Measurements from ENCODE around the gene BOC. TPM values are rescaled to one million over a fixed set of nuclear protein-coding genes. Genes with fewer than 3 reads are reported as not detected.

BOC gene
- polyA plus RNA-seq, 1 donor from 2014 or later, result 0.53 TPM

DNA sequence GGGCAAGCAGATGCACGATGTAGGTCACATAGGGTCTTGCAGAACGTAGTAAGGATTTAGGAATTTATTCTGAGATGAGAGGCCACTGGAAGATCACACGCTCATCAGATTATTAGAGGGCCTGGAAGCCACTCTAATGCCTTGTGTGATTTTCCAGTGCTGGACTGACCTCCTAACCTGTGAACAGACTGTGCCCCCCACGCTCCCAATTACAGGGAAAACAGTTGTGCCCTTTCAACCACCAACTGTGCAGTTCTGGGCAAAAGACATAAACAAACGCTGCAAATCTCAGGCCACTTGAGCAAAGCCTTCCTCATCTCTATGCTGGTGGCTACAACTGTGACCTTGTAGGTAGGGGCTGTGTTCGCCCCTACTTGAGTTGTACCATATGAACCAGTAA lies 48.2 kb upstream of the BOC start:
- Histone ChIP-seq H4K20me1 (ENCODE audit: insufficient read depth) (no peaks in the 10 kb centered on the region), H2AFZ (ENCODE audit: low read depth, low read length) (no peak overlapping the region), H3F3A (ENCODE audit: insufficient read depth, low read length, poor library complexity, severe bottlenecking) (no peaks in the 10 kb centered on the region), H3K9ac (ENCODE audit: low read length) (no peak overlapping the region), H3K9me2 (ENCODE audit: insufficient read depth, low read length) (no peaks in the 10 kb centered on the region), H3K27me3 (ENCODE audit: insufficient read depth, low read depth, low read length) (no peaks in the 10 kb centered on the region), H3K79me2 (replicated peaks; ENCODE audit: insufficient read depth, low read length) (no peaks in the 10 kb centered on the region), H3K27ac (ENCODE audit: low read length) (no peak overlapping the region), H3K36me3 (ENCODE audit: insufficient read depth, low read length) (no peaks in the 10 kb centered on the region), H3K4me2 (ENCODE audit: low read length) (no peak overlapping the region), H3K4me3 (ENCODE audit: low read length) (no peak overlapping the region), H3K9me3 (ENCODE audit: low read length) (no peaks in the 10 kb centered on the region)
- no peak for TF ChIP-seq SMC3 (conservative IDR thresholded peaks at IDR 0.05; ENCODE audit: poor library complexity)
- TF ChIP-seq, protein P1, sequence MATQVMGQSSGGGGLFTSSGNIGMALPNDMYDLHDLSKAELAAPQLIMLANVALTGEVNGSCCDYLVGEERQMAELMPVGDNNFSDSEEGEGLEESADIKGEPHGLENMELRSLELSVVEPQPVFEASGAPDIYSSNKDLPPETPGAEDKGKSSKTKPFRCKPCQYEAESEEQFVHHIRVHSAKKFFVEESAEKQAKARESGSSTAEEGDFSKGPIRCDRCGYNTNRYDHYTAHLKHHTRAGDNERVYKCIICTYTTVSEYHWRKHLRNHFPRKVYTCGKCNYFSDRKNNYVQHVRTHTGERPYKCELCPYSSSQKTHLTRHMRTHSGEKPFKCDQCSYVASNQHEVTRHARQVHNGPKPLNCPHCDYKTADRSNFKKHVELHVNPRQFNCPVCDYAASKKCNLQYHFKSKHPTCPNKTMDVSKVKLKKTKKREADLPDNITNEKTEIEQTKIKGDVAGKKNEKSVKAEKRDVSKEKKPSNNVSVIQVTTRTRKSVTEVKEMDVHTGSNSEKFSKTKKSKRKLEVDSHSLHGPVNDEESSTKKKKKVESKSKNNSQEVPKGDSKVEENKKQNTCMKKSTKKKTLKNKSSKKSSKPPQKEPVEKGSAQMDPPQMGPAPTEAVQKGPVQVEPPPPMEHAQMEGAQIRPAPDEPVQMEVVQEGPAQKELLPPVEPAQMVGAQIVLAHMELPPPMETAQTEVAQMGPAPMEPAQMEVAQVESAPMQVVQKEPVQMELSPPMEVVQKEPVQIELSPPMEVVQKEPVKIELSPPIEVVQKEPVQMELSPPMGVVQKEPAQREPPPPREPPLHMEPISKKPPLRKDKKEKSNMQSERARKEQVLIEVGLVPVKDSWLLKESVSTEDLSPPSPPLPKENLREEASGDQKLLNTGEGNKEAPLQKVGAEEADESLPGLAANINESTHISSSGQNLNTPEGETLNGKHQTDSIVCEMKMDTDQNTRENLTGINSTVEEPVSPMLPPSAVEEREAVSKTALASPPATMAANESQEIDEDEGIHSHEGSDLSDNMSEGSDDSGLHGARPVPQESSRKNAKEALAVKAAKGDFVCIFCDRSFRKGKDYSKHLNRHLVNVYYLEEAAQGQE (IDR thresholded peaks at IDR 0.05; ENCODE audit: borderline replicate concordance), result no peak
- TF ChIP-seq, protein P2, sequence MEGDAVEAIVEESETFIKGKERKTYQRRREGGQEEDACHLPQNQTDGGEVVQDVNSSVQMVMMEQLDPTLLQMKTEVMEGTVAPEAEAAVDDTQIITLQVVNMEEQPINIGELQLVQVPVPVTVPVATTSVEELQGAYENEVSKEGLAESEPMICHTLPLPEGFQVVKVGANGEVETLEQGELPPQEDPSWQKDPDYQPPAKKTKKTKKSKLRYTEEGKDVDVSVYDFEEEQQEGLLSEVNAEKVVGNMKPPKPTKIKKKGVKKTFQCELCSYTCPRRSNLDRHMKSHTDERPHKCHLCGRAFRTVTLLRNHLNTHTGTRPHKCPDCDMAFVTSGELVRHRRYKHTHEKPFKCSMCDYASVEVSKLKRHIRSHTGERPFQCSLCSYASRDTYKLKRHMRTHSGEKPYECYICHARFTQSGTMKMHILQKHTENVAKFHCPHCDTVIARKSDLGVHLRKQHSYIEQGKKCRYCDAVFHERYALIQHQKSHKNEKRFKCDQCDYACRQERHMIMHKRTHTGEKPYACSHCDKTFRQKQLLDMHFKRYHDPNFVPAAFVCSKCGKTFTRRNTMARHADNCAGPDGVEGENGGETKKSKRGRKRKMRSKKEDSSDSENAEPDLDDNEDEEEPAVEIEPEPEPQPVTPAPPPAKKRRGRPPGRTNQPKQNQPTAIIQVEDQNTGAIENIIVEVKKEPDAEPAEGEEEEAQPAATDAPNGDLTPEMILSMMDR (IDR thresholded peaks at IDR 0.05; ENCODE audit: poor library complexity, severe bottlenecking), result no peak

DNA sequence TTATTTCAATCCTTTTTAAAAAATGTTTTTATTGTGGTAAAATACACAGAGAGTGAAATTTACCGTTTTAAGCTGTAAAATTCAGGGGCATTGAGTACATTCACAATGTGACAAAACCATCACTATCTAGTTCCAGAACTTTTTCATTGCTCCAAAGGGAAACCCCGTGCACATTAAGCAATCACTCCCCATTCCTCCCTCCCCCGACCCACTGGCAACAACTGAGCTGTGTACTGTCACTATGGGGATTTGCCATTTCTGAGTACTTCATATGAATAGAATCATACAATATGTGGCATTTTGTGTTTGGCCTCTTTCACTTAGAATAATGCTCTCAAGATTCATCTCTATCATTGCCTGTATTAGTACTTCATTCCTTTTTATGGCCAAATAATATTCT lies 45.5 kb upstream of the BOC start:
- Histone ChIP-seq H2AFZ (ENCODE audit: low read depth, low read length) (no peak overlapping the region), H3K9me3 (ENCODE audit: low read length) (no peaks in the 10 kb centered on the region), H3K9me2 (ENCODE audit: insufficient read depth, low read length) (no peaks in the 10 kb centered on the region), H3F3A (ENCODE audit: insufficient read depth, low read length, poor library complexity, severe bottlenecking) (no peaks in the 10 kb centered on the region), H4K20me1 (ENCODE audit: insufficient read depth) (no peaks in the 10 kb centered on the region), H3K27me3 (ENCODE audit: insufficient read depth, low read depth, low read length) (no peaks in the 10 kb centered on the region), H3K27ac (ENCODE audit: low read length) (no peak overlapping the region), H3K9ac (ENCODE audit: low read length) (no peak overlapping the region), H3K79me2 (replicated peaks; ENCODE audit: insufficient read depth, low read length) (no peaks in the 10 kb centered on the region), H3K4me2 (ENCODE audit: low read length) (no peak overlapping the region), H3K36me3 (ENCODE audit: insufficient read depth, low read length) (no peaks in the 10 kb centered on the region), H3K4me3 (ENCODE audit: low read length) (no peak overlapping the region)
- no peak for TF ChIP-seq RAD21 (conservative IDR thresholded peaks at IDR 0.05)
- TF ChIP-seq EZH2 (IDR thresholded peaks at IDR 0.05; ENCODE audit: borderline replicate concordance, insufficient read depth, low read length, poor library complexity, severe bottlenecking), result no peak
- TF ChIP-seq EP300 (conservative IDR thresholded peaks at IDR 0.05; ENCODE audit: poor library complexity, severe bottlenecking), result no peak
- no peak for TF ChIP-seq SMC3 (conservative IDR thresholded peaks at IDR 0.05; ENCODE audit: poor library complexity)
- no peak for TF ChIP-seq MXI1 (conservative IDR thresholded peaks at IDR 0.05; ENCODE audit: poor library complexity, severe bottlenecking)
- TF ChIP-seq TAF1 (IDR thresholded peaks at IDR 0.05; ENCODE audit: low read depth), result no peak
- no peak for TF ChIP-seq POLR2AphosphoS5 (IDR thresholded peaks at IDR 0.05)
- TF ChIP-seq, protein P2 (IDR thresholded peaks at IDR 0.05; ENCODE audit: poor library complexity, severe bottlenecking), result no peak
- TF ChIP-seq, protein P1 (IDR thresholded peaks at IDR 0.05; ENCODE audit: borderline replicate concordance), result no peak

Measured in neural cell (in vitro differentiated cells).